Fibroblast of upper back skin (primary cell): Measurements from ENCODE around the gene SH2D5.

ENCODE experiments used
- DNase-seq: peaks from one replicate; pipeline ENCODE4 v3.0.0-alpha.2; 2013

Gene SH2D5

DNA sequence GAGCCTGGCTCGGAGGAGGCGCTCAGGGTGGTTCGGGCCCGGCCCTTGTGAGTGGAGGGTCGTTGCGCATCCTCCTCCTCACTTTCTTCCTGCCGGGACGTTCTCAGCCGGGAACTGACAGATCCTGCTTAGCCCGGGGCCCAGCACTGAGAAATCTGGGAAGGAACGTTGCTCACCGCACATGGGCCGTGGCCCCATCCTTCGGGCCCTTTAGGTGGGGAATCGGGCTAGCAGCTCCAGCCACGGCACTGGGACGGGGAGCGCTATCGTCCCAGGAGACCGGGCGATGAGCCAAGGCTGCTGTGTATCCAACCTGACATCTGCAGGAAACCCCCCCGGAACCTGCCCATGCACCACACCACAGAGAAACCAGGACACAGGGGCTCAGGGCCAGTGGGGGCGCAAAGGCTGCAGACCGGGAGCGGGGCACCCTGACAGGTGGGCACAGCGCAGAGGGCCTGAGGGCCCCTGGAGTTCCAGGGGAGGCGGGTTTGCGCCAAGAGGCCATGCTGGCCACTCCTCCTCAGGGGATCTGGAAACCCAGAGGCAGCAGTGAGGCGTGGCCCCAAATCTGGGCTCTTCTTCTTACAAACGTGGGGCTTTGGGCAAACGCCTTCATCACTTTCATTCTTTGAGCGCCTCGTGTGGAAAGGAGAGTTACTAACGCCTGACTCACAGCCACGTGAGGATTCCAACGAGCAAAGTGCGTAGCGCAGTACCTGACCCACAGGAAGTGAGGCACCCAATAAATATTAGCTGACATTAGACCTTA, at the start of gene SH2D5:
TSS of gene SH2D5 (minus strand) at position 116 of the 772 bp plus-strand sequence. CDS start 4,659 bp downstream, outside the sequence.
- DNase-seq, result peak; percentile 95

GRCh38 chr1:20775700-20776099, 43.2 kb upstream of the SH2D5 start:
- no peak for DNase-seq

GRCh38 chr1:20771780-20772179, 39.3 kb upstream of the SH2D5 start:
- DNase-seq, result no peak

GRCh38 chr1:20770314-20771087, 38.0 kb upstream of the SH2D5 start:
- no peak for DNase-seq

- no peak for DNase-seq
Measured at GRCh38 chr1:20767271-20767670, 34.8 kb upstream of the SH2D5 start.

DNA sequence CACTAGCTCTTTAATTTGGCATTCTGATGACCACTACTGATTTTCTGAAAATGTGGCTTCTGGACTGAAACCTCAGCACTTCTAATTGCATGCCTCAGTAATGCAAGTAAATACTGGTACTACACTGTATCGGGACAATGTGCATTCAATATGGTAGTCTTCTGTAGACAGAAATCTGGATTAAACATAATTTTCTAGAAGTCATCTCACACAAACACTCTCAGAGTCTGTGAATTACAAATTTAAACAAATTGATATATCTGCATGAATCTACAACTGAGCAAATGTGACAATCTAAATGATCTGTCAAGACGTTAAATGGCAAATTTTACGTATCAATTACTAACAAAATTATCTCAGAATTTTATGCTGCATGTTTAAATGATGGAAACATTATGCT, 30.9 kb upstream of the SH2D5 start:
- DNase-seq, result no peak

- DNase-seq, result no peak
Measured at GRCh38 chr1:20760322-20760721, 27.8 kb upstream of the SH2D5 start.

DNA sequence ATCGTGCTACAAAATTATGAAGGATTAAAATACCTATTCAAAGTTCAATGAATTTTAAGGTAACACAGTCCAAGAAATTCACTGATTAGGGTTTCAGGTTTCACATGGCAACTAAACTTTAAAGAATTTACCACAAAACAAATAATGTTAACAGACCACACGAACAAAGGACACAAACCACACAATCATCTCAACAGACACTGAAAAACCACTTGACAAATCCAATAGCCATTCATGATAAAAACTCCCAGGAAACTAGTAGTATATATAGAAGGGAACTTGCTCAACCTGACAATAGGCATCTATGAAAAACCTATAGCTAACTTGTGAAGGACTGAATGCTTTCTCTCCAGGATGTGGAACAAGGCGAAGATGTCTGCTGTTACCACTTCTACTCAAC, 21.1 kb upstream of the SH2D5 start:
- peak; percentile 6 for DNase-seq

GRCh38 chr1:20751462-20751990, 19.0 kb upstream of the SH2D5 start:
- DNase-seq, result no peak

- DNase-seq, result no peak
Measured at GRCh38 chr1:20742671-20743070, 10.2 kb upstream of the SH2D5 start.

- no peak for DNase-seq
Measured at GRCh38 chr1:20740781-20741180, 8.3 kb upstream of the SH2D5 start.

DNA sequence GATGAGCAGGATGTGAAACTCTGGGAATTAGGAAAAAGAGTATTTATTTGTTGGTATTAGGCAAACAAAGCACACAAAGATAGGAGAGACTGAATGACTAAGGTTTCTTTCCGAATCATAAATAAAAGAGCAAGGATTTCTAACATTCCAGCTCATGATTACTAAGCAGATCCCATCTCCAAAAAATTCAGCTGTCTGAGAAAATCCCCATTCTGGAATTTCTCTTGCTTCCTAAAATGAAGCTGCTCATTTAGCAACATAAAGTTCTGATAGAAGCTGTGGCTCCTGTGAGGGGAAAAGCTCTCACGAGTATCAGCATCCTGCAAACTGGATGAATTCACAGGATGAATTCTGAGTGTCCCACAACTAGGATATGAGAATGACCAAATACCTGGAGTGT, 6.7 kb upstream of the SH2D5 start:
- DNase-seq, result peak; percentile 60

DNA sequence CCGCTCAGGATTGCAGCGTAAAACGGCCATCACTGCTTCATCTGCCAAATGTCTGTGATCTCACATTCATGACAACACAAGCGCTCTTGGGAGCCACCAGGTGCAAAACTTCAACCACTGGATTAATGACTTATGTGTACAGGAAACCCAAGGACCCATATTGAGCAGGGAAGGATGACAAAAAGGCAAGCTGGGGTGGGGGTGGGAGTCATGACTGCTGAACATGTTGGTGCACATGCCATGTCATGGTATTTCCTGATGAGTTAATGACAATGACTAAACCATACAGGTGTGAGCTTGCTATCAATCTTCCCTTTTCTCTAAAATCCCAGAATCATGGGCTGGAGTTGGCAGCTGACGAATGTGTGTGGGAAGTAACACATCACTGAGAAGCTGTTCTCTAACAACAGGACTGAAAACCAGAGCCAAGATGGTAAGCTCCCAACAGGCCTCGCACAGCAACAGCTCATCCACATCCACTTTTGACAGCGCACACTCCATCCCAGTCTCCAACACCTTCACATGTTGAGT, 3.1 kb upstream of the SH2D5 start:
- no peak for DNase-seq

DNA sequence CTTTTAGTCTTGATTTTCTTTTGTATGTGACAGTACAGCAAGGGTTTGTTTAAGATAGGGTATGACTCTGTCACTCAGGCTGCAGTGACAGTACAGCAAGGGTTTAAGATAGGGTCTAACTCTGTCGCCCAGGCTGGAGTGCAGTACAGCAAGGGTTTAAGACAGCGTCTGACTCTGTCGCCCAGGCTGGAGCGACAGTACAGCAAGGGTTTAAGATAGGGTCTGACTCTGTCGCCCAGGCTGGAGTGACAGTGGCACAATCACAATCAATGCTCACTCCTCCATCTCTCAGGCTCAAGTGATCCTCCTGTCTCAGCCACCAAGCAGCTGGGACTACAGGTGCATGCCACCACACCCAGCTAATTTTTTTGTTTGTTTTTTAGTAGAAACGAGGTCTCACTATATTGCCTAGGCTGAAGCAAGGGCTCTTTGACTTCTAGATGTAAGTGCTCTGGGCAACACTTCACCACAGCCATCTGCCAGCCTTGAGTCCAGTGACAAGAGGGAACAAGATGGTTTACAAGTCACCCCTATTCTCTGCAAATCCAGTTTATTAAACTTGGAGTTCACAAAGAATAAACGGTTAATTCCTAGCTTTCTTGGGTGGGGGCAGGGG, 965 bp upstream of the SH2D5 start:
- no peak for DNase-seq

GRCh38 chr1:20732071-20732587, 374 bp downstream of the SH2D5 start:
- DNase-seq, result peak; percentile 64

DNA sequence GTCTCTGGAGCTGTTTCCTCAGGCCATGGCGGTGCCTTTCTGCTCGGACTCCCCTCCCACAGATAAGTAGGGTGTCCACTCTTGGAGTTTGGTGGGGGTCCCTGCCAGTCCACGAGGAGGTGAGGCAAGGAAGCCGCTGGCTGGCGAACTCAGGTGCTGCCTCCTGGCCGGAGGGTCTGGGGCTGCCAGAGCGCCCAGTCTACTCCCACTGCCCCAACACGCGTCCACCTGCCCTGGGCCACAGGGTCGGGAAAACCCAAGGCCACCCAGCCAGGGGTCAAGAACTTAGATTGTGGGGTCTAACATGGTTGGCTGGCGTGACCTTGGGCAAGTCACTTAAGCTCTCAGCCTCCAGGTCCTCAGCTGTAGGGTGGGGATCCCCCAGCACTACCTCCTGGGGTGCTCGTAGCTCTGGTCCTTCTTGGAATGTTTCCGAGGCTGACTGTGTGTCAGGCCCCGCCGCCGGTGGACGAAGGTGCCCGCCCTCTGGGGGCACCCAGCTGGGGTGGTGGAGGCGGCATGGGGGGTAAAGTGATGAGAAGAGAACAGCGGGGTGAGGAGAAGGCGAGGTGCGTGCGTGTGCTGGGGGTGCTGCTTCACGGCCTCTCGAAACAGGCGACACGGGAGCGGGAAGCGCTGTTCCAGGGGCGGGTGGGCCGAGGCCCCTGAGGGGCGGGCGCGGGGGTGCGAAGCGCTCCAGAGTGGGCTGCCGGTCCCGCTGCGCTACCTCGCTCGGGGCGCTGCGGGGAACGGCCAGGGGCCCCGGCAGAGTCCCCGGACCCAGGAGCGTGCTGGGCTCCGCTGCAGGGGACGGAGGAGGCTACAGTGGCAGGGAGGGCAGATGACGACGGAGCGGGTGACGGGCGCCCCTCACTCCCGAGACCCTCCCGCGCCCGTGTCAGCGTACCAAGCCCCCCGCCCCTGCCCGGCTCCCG, 1.2 kb downstream of the SH2D5 start:
- DNase-seq, result no peak

- no peak for DNase-seq
Measured at GRCh38 chr1:20730690-20731056, 1.8 kb downstream of the SH2D5 start.

- DNase-seq, result no peak
Measured at GRCh38 chr1:20729990-20730689, 2.4 kb downstream of the SH2D5 start.

- no peak for DNase-seq
Measured at GRCh38 chr1:20729155-20729931, 3.2 kb downstream of the SH2D5 start.

DNA sequence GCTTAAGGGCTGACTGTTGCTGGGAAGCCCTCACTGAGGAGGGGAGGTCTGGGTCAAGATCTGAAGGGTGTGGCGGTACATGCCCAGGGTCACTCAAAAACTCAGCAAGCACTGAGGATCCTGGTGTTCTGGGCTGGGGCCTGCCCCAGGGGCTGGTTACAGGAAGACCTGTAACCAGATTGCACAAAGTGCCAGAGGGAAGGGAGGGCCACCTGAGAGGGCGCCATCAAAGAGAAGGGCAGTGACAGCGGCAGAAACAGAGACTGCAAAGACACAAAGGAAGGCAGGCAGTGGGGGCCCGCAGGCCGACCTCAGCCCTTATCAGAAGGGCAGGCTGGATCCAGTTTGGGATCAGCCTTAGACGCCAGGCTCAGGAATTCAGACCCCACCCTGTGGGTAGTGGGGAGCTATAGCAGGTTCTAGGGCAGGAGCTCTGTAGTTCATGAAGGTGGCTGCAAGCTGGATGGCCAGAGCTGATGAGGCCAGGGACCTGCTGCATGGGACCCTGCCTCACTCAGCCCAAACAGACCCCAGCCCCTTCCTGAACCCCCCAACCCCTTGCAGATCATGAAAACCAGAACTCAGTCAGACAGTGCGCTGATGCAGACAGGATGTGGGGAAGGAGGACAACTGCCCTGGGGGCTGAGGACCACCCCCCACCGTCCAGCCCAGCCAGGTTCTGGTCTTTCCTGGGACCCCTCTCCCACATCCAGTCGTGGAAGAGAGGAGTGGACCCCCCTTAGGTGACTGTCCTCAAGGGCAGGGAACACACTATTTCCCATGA, 3.9 kb downstream of the SH2D5 start:
- no peak for DNase-seq
